Kidney epithelial cell (primary cell): ENCODE results near the gene GRAMD4. TPM values are rescaled to one million over a fixed set of nuclear protein-coding genes. Genes with fewer than 3 reads are reported as not detected.

ENCODE experiments used
- DNase-seq: peaks from one replicate; pipeline ENCODE4 v3.0.0-alpha.2; 2010; ENCODE audit warnings: low read depth
- H3K27me3 ChIP-seq: 2 replicates; pipeline ENCODE4 v1.6.0; 2011; ENCODE audit warnings: low read length; ENCODE audit not compliant: control insufficient read depth, insufficient read depth
- H3K36me3 ChIP-seq: 2 replicates; pipeline ENCODE4 v1.5.1; 2011; ENCODE audit warnings: low read length; ENCODE audit not compliant: control insufficient read depth, insufficient read depth
- H3K4me3 ChIP-seq: 2 replicates; pipeline ENCODE4 v1.5.1; 2011; ENCODE audit warnings: low read depth, mild to moderate bottlenecking, control low read depth, low read length
- total RNA-seq: library from RNA; depleted of rRNA; stranded (reverse); fragments of >200 nt; gene quantifications from 2 replicates; pipeline ENCODE4 v1.2.3, GENCODE V29; 2015
- TF ChIP-seq, protein P1 (sequence below): IDR thresholded peaks from 2 replicates; pipeline ENCODE4 v1.5.1; 2011; ENCODE audit warnings: mild to moderate bottlenecking, moderate library complexity, low read length, control low read depth, inconsistent platforms; ENCODE audit not compliant: insufficient read depth, poor library complexity, severe bottlenecking

The GRAMD4 gene
- total RNA-seq, 1 donor from 2014 or later: 30.4 TPM

- DNase-seq: no peak
- Histone ChIP-seq H3K27me3 (no peaks in the 10 kb centered on the region), H3K36me3 (no peaks in the 10 kb centered on the region), H3K4me3 (no peak overlapping the region)
- TF ChIP-seq, protein P1, sequence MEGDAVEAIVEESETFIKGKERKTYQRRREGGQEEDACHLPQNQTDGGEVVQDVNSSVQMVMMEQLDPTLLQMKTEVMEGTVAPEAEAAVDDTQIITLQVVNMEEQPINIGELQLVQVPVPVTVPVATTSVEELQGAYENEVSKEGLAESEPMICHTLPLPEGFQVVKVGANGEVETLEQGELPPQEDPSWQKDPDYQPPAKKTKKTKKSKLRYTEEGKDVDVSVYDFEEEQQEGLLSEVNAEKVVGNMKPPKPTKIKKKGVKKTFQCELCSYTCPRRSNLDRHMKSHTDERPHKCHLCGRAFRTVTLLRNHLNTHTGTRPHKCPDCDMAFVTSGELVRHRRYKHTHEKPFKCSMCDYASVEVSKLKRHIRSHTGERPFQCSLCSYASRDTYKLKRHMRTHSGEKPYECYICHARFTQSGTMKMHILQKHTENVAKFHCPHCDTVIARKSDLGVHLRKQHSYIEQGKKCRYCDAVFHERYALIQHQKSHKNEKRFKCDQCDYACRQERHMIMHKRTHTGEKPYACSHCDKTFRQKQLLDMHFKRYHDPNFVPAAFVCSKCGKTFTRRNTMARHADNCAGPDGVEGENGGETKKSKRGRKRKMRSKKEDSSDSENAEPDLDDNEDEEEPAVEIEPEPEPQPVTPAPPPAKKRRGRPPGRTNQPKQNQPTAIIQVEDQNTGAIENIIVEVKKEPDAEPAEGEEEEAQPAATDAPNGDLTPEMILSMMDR: no peak
Measured at GRCh38 chr22:46602025-46602424, 18.2 kb upstream of the GRAMD4 start.

DNA sequence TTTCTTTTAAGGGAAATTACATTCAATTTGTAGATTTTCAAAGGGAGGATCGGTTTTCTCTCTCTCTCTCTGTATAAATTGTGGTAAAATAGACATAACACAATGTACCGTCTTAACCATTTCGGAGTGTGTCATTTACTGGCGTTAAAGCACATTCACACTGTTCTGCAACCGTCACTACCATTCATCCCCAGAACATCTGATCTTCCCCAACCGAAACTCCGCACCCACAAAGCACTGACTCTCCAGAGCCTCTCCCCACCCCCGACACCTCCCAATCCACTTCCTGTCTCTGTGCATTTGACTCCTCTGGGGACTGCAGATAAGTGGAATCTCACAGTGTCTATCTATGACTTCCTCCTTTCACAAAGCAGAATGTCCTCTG, 15.9 kb upstream of the GRAMD4 start:
- Histone ChIP-seq H3K36me3 (no peaks in the 10 kb centered on the region), H3K27me3 (no peaks in the 10 kb centered on the region), H3K4me3 (no peak overlapping the region)
- DNase-seq: no peak
- TF ChIP-seq, protein P1: no peak

DNA sequence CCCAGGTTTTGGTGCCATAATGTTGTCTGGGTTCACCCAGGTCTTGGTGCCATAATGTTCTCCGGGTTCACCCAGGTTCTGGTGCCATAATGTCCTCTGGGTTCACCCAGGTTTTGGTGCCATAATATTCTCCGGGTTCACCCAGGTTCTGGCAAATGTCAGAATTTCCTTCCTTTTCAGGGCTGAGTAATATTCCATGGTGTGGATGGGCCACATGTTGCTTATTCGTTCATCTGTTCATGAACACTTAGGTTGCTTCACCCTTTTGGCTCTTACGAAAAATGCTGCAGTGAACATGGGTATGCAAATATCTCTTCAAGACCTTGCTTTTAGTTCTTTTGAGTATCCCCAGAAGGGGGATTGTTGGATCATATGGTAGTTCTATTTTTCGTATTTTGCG, 15.1 kb upstream of the GRAMD4 start:
- TF ChIP-seq, protein P1: no peak
- Histone ChIP-seq H3K36me3 (no peaks in the 10 kb centered on the region), H3K4me3 (no peak overlapping the region), H3K27me3 (no peaks in the 10 kb centered on the region)
- no peak for DNase-seq

- TF ChIP-seq, protein P1: no peak
- no peak for DNase-seq
- Histone ChIP-seq H3K27me3 (no peaks in the 10 kb centered on the region), H3K4me3 (no peak overlapping the region), H3K36me3 (no peaks in the 10 kb centered on the region)
Measured at GRCh38 chr22:46606886-46607285, 13.3 kb upstream of the GRAMD4 start.

- TF ChIP-seq, protein P1: no peak
- Histone ChIP-seq H3K36me3 (no peaks in the 10 kb centered on the region), H3K27me3 (no peaks in the 10 kb centered on the region), H3K4me3 (no peak overlapping the region)
- DNase-seq: no peak
Measured at GRCh38 chr22:46607483-46608114, 12.6 kb upstream of the GRAMD4 start.

- TF ChIP-seq, protein P1: no peak
- Histone ChIP-seq H3K36me3 (no peaks in the 10 kb centered on the region), H3K27me3 (no peaks in the 10 kb centered on the region), H3K4me3 (no peak overlapping the region)
- no peak for DNase-seq
Measured at GRCh38 chr22:46609175-46609690, 11.0 kb upstream of the GRAMD4 start.
